ENCODE data around the gene FRK.
A peak's percentile ranks its signal among the peaks of the same experiment; 100 is the strongest.
"Not testable (repeated sequence)": the region's sequence is repeated elsewhere in the genome, so short reads cannot be mapped to it uniquely, and the experiment has no call there.

Gene FRK

DNA sequence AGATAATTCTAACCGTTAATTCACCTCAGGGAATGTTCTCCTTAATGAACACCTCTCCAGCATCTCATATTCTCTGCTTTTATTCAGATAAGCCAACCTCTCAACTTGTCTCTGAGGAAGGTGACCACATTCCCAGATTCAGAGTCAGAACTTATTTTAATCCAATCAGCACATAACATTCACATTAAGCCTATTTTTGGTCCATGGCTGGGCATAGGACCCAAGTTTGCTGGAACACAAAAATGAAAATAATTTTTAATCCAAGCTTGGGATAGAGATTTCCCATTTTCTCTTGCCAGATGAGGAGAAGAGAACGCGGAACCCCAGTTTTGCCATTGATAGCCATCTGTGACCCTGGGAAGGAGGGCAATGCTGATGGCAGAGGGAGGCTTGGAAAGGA, 126.5 kb downstream of the FRK start:
- DNase-seq = no peak

DNA sequence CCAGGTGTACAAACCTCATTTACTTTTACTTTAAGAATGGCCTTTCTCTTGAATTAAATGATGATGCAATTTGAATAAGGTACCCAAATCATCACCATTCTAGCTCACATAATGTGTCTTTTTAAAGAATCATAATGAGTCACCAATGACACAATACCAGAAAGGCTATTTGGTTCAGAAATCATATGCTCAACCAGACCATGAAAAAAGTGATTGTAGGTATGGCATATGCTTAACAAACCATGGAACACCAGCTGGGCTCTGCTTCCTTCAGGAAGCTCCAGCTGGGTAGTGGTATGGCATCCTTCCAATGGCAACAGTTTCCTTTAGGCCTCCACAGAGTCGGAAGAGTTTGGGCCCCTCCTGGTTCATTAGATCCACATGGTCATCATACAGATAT, 128.2 kb downstream of the FRK start:
- no peak for DNase-seq

DNA sequence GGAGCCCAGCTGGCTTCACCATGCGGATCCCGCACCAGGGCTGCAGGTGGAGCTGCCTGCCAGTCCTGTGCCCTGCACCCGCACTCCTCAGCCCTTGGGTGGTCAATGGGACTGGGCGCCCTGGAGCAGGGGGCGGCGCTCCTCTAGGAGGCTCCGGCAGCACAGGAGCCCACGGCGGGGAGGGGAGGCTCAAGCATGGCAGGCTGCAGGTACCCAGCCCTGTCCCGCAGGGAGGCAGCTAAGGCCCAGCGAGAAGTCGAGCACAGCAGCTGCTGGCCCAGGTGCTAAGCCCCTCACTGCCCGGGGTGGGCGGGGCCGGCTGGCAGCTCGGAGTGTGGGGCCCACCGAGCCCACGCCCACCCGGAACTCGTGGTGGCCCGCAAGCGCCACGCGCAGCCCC, 132.7 kb downstream of the FRK start:
- not testable (repeated sequence) for DNase-seq

DNA sequence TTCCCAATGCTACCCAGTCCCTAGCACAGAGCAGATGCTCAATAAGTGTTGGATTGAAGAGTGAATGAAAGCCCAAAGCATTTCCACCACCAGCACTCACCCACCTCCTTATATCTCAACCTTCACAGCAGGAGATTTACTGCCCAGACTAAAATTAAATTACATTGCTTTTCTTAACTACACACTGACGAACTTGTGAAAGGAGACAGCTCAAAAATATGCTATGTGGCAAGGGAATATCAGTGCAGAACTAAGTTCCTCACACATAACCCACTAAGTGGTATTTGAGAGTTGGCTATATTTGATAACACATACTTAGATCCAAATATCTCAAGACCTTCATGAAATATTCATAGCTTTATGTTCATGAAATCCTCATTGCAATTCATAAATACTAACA, 137.7 kb downstream of the FRK start:
- no peak for DNase-seq

DNA sequence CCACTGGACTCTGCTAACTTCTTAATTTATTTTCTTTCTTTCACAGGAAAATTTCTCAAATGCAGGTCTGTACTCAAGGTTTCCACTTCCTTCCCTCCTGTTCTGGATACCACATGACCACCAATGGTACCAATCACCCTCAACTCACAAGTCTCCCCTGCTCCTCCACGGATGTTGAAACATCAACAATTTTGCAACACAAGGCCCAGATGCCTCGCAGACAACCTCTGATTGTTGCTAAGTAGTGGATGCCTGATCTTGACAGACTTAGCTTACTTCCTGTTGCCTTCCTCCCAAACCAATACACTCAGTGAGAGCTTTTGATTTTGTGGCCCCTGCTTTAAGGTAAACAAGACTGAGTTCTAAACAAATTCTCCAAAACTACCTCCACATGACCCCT, 146.6 kb downstream of the FRK start:
- DNase-seq = no peak

DNA sequence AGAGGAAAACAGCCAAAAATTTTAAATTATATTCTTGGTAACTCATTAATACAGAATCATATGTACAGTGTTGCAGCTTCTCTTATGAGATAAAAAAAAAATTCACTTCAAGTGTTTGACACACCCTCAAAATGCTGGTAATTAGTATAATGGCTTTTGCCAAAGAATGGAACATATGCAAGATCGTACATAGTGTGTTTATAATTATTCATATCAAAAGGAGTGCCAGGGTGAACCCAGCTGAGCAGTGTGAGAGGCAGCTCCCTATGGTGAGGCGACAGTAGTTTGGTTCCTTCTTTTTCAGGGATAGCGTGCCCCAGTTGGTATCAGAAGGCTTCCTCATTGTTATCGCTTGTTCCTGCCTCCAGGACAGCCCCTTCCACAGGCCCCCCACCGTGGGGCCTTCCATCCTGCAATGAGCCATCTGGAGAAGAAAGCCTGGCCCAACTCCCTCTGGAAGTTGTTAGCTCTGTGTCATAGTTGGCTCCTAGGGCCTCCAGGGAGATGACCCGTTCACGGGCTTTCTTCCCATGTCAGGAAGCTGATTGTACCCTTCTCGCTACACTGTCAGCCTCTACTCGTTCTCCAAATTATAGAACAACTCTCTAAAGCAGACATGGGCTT, 150.7 kb downstream of the FRK start:
- no peak for DNase-seq

DNA sequence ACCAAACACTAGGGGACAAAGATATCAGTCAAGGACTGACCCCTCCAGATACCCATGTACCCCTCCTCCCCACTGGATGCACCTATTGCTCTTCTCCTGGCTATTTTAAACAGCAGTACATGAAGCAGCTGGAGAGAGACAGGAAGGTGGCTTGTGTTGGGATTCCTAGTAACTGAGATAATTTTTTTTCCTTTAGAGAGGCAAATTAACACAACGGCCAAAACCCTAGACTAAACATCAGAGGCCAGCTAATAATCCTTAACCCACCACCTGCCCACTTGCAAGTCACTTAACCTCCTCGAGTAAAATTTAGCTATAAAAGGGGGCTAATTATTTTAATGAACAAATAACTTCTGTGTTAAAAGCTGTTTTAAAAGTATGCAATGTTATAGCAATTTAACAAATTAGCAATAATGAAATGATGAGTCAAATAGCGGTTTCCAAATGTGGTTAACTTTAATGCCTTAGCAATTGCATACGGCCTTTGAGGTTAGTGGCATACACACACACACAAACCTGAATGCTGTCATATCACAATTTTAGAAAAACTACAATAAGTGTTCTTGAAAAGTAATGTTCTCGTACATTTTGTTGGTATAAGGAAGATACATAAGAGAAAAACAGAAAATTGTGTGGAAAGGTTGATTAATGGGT, 151.7 kb downstream of the FRK start:
- no peak for DNase-seq

DNA sequence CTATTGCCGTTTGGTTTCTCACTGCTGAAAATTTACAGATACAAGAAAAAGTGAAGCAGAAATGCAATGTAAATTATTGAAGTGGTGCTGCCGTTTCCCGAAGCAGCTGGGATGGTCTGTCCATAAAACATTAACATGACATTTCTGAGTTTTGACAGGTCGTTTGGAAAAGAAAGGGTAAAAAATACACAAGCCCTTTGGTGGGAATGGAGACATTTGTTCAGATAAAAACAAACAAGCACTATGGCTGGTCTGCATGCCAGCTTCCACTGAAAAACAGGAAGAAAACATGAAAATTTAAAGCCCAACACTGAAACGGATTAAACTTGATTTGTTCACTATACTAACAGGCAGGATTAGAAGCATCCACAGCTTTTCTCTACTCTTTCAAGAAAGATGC, 155.2 kb downstream of the FRK start:
- no peak for DNase-seq

DNA sequence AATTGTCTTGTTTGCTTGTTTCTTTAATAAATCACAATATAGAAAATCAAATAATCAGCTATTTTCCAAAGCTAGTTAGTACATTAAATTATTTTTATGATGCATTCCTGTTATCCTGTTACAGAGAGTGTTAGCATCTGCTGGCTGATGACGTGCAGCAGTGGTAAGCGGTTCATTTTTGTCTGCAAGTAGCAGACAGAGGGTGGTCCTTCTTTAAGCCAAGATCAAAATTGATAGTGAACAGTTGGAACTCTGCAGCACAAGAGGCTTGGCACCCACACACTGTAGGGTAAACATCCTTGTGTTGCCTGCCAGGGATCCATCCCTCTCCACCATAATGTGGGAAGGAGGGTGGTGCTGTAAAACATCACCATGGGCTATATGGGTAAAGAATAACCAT, 158.3 kb downstream of the FRK start:
- no peak for DNase-seq

DNA sequence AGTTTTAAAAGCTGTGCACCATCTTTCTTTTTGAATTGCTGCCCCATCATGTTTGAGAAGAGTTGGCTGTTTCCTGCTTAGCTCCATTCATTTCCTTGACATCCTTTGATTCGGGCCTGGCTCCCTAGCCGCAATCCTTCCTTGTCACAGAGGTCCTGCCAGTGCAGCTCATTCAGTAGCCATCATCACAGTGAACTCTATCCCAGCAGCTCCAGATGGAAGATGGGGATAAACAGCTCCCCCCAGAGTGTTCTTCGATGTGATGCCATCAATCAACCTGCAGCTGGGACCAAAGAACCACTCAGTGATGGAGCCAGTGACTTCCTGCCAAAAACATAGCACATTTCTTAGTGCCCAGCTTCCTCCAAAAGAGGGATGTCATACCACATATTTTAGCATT, 158.8 kb downstream of the FRK start:
- no peak for DNase-seq

DNA sequence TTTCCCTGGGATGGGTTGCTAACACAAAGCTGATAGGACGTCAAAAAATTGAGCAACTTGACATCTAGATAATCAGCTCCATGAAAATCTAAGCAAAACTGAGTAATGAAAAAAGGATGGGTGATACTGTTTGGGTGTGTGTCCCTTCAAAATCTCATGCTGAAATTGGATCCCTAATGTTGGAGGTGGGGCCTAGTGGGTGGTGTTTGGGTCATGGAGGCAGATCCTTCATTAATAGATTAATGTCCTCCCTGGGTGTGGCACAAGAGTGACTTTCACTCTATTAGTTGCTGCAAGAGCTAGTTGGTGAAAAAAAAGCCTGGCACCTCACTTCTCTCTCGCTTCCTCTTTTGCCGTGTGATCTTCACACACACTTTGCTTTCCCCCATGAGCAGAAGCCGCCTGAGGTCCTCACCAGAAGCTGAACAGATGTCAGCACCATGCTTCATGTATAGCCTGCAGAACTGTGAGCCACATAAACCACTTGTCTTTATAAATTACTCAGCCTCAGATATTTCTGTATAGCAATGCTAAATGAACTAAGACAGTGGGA, 160.9 kb downstream of the FRK start:
- DNase-seq = no peak

DNA sequence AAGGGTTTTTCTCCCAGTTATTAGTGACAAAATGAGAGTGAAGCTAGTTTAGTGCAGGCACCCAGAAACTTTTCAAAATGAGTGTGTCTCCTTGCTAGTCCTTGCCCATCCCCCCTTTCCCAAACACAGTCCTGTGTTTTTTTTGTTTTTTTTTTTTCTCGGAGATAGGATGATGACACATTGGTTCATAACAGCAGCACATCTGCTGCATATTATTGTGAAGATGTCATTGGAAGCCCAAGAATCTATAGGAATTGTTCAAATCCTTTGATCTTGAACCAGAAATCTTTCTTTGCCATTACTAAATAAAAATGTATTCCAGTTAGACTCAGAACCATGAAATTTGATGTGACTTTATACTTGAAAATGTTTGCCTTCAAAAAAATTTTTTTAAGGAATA, 162.4 kb downstream of the FRK start:
- DNase-seq = no peak

DNA sequence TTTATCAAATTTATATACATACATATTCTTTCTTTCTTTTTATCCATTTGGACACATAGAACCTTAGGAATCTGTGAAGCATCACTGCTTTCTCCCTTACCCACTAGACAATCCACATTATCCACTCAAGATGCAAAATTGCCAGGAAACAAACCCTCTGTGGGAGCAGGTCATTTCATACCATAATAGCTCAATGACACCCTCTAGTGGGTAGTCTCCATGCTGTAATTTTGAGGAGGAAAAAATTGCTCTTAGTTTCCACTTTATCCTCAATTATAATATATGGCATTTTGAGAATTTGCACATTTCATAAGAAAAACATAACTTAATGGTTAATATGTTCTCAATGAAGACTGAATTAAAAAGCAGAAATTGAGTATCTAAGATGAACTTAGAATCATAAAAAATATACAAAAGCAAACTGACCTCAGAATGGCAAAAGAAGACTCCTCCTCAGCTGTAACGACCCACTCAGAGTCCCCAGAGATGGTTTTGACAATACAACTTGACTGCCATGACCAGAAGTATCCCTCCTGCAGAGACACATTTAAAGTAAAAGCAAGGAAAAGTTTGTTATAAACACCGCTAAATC, 164.1 kb downstream of the FRK start:
- DNase-seq = peak; percentile 87

DNA sequence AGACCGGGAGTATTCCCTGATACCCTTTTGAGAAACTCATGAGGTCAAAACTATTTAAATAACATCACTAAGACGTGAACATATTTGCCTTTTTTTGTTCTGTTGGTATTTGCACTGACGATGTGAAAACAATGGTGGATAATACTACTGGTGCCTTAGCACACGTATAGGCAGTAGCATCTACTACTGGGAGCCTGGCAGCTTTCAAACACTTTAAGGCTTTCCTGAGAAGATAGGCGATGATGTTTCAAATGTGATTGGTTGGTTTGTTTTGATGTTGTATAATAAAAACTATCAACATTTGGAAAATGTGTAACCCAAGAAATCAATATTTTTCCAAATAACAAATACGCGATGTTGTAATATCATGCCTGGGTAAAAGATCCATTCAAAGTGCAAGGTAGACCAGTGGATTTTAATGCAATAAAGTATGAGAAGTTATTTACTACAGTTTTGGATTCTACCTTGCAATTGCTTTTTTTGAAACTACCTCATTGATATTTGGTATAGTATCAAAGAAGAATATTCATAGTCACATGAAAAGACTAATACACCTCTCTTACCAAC, 166.2 kb downstream of the FRK start:
- no peak for DNase-seq

DNA sequence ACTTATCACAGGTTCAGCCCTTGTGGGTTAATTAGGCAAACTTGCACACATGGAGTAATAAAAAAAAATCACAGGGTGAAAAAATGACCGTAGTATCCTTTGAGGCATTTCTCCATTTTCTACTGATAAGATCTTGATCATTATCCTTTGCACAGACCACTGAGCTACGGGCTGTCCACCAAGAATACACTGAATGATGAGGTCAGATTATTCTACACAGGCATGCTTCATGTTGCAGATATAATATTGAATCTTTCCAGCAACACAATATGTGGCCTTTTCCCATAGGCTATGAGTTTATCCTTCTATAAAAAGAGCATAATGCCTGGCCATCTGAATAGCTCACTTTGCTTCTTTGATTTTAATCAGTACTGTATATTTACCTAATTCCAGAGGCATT, 168.9 kb downstream of the FRK start:
- DNase-seq = no peak

DNA sequence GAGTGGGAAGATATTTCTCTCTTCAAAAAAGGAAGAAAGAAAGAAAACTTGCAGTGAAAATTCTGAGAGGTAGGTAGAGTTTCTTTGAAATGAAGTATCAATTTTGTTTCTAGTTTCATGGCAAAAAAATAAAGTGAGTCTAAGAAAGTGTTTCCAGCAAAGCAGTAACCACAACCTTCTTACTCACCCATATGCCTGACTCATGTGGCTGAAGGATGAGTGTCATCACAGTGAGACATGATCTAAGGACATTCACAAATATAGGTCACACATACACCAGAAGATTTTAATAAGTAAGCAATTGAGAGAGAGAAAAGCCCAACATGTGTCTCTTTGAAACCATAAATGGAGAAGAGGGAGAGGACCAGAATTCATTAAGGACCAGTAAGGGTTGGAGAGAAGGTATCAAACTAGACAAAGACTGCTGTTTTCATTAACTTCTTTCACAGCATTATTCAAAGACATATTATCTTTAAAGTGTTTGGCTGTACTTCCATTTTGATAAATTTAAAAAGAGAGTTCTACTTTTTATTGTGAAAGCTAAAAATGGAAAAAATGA, 169.5 kb downstream of the FRK start:
- DNase-seq = no peak

DNA sequence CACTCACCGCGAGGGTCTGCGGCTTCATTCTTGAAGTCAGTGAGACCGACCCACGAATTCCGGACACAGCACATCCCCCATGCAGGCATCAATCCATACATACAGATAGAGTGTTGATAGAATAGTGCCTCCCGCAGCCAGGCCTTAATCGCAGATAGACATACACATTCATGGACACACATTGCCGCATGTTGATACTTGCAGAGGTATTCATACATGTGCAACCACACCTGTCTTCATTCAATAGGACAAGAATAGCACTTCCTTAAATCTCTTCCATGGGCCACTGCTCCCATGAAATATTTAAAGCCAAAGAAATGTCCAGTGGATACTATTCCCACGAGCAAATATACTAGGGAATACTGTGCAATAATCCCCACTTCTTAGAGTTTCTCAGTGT, 170.5 kb downstream of the FRK start:
- DNase-seq = no peak

DNA sequence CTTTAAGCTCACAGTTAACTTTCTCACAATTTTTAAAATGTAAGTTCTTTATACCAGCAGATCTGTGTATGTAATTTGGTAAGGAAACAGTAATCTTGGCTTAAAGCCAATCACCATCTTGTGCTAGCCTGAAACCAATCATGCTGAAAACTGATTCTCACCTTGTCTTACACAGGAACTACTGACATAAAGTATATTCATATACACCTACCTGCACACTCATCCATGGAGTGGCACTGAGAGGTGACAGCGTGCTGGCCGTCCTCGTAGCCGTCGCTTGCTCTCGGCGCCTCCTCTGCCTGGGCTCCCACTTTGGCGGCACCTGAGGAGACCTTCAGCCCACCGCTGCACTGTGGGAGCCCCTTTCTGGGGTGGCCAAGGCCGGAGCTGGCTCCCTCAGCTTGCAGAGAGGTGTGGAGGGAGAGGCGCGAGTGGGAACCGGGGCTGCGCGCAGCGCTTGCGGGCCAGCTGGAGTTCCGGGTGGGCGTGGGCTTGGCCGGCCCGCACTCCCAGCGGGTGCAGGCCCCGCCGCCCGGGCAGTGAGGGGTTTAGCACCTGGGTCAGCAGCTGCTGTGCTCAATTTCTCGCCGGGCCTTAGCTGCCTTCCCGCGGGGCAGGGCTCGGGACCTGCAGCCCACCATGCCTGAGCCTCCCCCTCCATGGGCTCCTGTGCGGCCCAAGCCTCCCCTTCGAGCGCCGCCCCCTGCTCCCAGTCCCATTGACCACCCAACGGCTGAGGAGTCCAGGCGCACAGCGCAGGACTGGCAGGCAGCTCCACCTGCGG, 171.8 kb downstream of the FRK start:
- DNase-seq = not testable (repeated sequence)

DNA sequence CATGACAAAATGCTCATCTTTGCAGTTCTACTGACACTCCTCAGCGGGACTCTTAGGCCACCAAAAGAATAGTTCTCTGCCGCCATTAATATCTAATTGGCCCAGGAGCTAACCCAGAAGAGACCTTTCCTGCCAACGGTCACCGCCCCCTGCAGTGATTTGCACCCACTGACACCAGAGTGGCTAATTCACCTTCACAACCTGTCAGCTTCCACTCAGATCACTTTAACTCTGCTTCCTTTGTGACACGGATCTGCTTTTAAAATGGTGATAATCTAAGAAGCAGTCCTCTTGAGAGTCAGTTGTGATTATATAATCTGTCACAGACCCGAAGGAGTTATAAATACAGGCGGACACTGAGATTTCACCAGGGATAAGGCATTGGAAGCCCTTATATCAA, 172.8 kb downstream of the FRK start:
- peak; percentile 71 for DNase-seq

DNA sequence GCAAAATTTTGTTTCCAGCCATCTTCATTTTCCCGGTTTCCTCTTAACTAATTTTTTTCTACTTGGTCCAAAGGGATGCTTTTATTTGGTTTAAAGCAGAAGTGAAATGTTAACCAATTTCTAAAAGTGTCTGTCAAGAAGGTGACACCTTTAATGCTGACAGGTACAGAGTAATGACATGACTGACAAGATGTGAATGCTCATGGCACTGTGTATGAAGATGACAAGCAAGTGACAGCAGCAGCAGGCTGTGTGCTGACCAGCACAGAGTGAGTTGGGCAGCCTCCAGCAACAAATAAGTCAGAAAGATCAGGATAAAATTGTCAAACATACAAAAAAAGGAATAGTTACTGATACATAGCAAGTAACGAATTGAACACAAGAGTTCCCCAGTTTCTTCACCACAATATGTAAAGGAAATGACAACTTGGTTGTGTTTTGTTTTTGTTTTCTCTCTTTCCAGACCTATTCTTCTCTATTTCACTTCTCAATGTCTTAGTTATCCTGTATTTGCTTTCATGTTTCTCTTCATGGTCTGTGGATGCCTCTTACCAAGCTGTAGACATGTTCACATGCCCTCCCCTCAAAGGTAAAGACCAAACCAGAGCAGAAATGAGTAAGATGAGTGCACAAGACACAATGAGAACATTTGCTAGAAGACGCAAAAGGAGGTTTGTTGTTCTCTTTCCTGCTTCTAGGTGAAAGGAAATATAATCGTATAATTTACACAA, 174.9 kb downstream of the FRK start:
- no peak for DNase-seq

DNA sequence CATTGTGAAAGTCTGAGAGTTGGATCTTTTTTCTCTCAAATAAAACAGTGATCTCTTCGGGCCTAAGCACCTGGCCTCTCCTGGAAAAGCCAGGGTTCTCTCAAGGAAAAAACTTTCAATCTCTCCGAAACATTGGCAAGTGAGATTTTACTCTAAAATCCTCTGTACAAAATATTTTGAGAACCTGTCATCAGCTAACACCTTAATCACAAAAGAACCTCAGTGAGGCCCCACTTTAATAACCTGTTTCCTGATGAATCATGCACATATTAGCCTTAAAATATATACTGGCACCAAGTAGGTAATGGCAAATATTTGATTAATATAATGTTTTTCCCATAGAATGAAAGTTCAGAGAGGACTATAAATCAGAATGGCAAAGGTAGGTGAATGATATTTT, 177.9 kb downstream of the FRK start:
- no peak for DNase-seq

DNA sequence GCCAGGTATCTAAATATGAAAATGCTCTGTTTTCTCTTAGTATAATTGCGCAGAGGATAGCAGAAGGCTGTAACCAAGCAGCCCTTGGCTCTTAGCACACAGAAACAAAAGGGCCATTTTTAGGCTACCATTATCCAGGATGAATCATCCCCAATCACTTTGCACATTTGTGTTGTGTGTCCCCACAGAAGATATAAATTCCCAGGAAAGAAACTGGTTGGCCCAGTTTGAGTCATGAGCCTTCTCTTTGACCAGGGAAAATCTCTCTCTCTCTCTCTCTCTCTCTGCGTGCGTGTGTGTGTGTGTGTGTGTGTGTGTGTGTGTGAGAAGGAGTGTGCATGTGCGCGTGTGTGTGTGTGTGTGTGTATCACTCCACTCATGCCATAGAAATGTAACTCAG, 178.5 kb downstream of the FRK start:
- DNase-seq = no peak
